OCI-LY1 (cell line): Measurements from ENCODE around the gene AVPR1B.

Source experiments
- H2AFZ ChIP-seq: fragments of 200-600 bp; sonication (generic), shearing (Covaris generic); 2 replicates; pipeline ENCODE4 v1.6.0; 2014; ENCODE audit warnings: antibody characterized with exemption, mild to moderate bottlenecking, low read length
- H3F3A ChIP-seq: fragments of 200-600 bp; sonication (generic), shearing (Covaris generic); 2 replicates; pipeline ENCODE4 v1.6.0; 2014; ENCODE audit warnings: mild to moderate bottlenecking, antibody characterized with exemption, low read length, moderate library complexity; ENCODE audit not compliant: insufficient read depth
- H3K27ac ChIP-seq: fragments of 200-600 bp; sonication (generic); 2 replicates; pipeline ENCODE4 v1.5.1; 2014; ENCODE audit warnings: low read length, mixed run types, mild to moderate bottlenecking, low read depth; ENCODE audit not compliant: poor library complexity, severe bottlenecking
- H3K27me3 ChIP-seq: fragments of 200-600 bp; sonication (generic); 2 replicates; pipeline ENCODE4 v1.6.0; 2014; ENCODE audit warnings: antibody characterized with exemption, mild to moderate bottlenecking, low read length, moderate library complexity; ENCODE audit not compliant: insufficient read depth
- H3K36me3 ChIP-seq: fragments of 200-600 bp; sonication (generic); 2 replicates; pipeline ENCODE4 v1.6.1; 2014; ENCODE audit warnings: mild to moderate bottlenecking, antibody characterized with exemption, low read length, moderate library complexity, mixed read lengths; ENCODE audit not compliant: insufficient read depth
- H3K4me1 ChIP-seq: fragments of 200-600 bp; sonication (generic); 2 replicates; pipeline ENCODE4 v1.5.1; 2014; ENCODE audit warnings: mild to moderate bottlenecking, low read length, moderate library complexity; ENCODE audit not compliant: insufficient read depth, severe bottlenecking
- H3K4me2 ChIP-seq: fragments of 200-600 bp; sonication (generic), shearing (Covaris generic); 2 replicates; pipeline ENCODE4 v1.6.1; 2014; ENCODE audit warnings: low read length
- H3K4me3 ChIP-seq: fragments of 200-600 bp; sonication (generic); 2 replicates; pipeline ENCODE4 v1.5.1; 2014; ENCODE audit warnings: low read length, low read depth, mild to moderate bottlenecking, mixed read lengths; ENCODE audit not compliant: poor library complexity, severe bottlenecking
- H3K79me2 ChIP-seq: fragments of 200-600 bp; shearing (Covaris generic); 2 replicates; pipeline ENCODE4 v1.6.1; 2016; ENCODE audit warnings: mixed run types, low read length, mixed read lengths; ENCODE audit not compliant: insufficient read depth
- H3K9ac ChIP-seq: fragments of 200-600 bp; sonication (generic), shearing (Covaris generic); 2 replicates; pipeline ENCODE4 v1.6.1; 2014; ENCODE audit warnings: mild to moderate bottlenecking, low read length, mixed read lengths
- H3K9me2 ChIP-seq: fragments of 200-600 bp; sonication (generic), shearing (Covaris generic); 2 replicates; pipeline ENCODE4 v1.6.1; 2014; ENCODE audit warnings: low read depth, mild to moderate bottlenecking, low read length, mixed read lengths
- H3K9me3 ChIP-seq: fragments of 200-600 bp; shearing (Covaris generic); 2 replicates; pipeline ENCODE4 v1.6.1; 2014; ENCODE audit warnings: low read length, mixed read lengths
- H4K20me1 ChIP-seq: fragments of 200-600 bp; sonication (generic), shearing (Covaris generic); 2 replicates; pipeline ENCODE4 v1.6.0; 2016; ENCODE audit warnings: mild to moderate bottlenecking, low read length; ENCODE audit not compliant: insufficient read depth
- EZH2 ChIP-seq: fragments of 200-600 bp; sonication (generic), shearing (Covaris generic); IDR thresholded peaks from 2 replicates; pipeline ENCODE4 v1.8.0; 2017; ENCODE audit warnings: borderline replicate concordance, mixed run types, mild to moderate bottlenecking, antibody characterized with exemption, low read length, moderate library complexity, mixed read lengths
- TF ChIP-seq, protein P1 (sequence below): fragments of 200-600 bp; sonication (generic), shearing (Covaris generic); IDR thresholded peaks from 2 replicates; pipeline ENCODE4 v1.5.1; 2017; ENCODE audit warnings: mild to moderate bottlenecking, antibody characterized with exemption, low read length, moderate library complexity, mixed read lengths

Gene AVPR1B

DNA sequence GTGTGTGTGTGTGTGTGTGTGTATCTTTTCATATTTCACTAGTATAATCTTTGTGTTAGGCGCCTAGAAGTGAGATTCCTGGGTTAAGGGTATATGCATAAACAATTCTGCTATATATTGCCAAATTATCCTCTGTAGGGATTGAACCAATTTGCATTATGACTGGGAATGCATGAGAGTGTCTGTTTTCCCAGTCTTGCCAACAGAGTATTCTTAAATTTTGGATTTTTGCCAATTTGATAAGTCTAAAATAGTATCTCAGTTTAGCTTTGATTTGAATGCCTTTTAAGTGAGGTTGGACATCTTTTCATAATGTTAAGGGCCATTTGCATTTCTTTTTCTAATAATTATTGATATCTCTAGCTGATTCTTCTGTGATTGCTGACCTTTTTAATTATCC lies 8.2 kb upstream of the AVPR1B start:
- no peaks in the 10 kb centered on the region for H3K4me1 ChIP-seq

DNA sequence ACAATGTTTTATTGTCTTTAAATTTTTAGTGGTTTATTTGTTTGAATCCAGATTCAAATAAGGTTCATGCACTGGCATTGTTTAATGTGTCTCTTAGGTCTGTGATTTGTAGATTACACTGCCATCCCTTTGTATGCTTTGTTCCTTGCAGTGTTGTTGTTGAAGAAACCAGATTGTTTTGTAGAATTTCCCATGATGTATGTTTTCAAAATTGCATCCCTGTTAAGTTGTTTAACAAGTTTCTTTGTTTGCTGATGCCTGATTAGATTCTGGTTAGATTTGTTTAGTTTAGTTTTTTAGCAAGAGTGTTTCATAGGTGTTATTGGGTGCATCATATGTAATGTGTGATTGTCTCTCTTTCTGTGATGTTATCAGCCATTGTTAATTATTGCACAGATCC lies 5.5 kb upstream of the AVPR1B start:
- no peaks in the 10 kb centered on the region; the same call in 1 of the 2 replicates for H3F3A ChIP-seq
- no peak overlapping the region for H3K27ac ChIP-seq
- H2AFZ ChIP-seq = no peak overlapping the region
- H3K27me3 ChIP-seq = peaks cover 14% of the 10 kb centered on the region; the same call in 1 of the 2 replicates
- no peak overlapping the region for H3K4me2 ChIP-seq
- H4K20me1 ChIP-seq = no peaks in the 10 kb centered on the region
- H3K9me2 ChIP-seq = no peaks in the 10 kb centered on the region
- no peak overlapping the region for H3K9ac ChIP-seq
- TF ChIP-seq, protein P1, sequence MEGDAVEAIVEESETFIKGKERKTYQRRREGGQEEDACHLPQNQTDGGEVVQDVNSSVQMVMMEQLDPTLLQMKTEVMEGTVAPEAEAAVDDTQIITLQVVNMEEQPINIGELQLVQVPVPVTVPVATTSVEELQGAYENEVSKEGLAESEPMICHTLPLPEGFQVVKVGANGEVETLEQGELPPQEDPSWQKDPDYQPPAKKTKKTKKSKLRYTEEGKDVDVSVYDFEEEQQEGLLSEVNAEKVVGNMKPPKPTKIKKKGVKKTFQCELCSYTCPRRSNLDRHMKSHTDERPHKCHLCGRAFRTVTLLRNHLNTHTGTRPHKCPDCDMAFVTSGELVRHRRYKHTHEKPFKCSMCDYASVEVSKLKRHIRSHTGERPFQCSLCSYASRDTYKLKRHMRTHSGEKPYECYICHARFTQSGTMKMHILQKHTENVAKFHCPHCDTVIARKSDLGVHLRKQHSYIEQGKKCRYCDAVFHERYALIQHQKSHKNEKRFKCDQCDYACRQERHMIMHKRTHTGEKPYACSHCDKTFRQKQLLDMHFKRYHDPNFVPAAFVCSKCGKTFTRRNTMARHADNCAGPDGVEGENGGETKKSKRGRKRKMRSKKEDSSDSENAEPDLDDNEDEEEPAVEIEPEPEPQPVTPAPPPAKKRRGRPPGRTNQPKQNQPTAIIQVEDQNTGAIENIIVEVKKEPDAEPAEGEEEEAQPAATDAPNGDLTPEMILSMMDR = no peak
- no peak for TF ChIP-seq EZH2
- H3K4me3 ChIP-seq = no peak overlapping the region
- no peaks in the 10 kb centered on the region; the same call in 1 of the 2 replicates for H3K36me3 ChIP-seq
- H3K4me1 ChIP-seq = peaks cover 3% of the 10 kb centered on the region
- H3K79me2 ChIP-seq = no peaks in the 10 kb centered on the region
- peaks cover 4% of the 10 kb centered on the region for H3K9me3 ChIP-seq

More for the DNA sequence above, 8.2 kb upstream of the AVPR1B start:
- Histone ChIP-seq H2AFZ (no peak overlapping the region), H3F3A (no peaks in the 10 kb centered on the region; the same call in 1 of the 2 replicates), H3K27ac (no peak overlapping the region), H3K4me3 (no peak overlapping the region), H3K9me2 (no peaks in the 10 kb centered on the region), H3K9ac (no peak overlapping the region), H4K20me1 (no peaks in the 10 kb centered on the region), H3K79me2 (no peaks in the 10 kb centered on the region), H3K4me2 (no peak overlapping the region), H3K36me3 (no peaks in the 10 kb centered on the region; the same call in 1 of the 2 replicates), H3K27me3 (peaks cover 20% of the 10 kb centered on the region; the same call in 1 of the 2 replicates), H3K9me3 (peaks cover 4% of the 10 kb centered on the region)
- no peak for TF ChIP-seq EZH2

DNA sequence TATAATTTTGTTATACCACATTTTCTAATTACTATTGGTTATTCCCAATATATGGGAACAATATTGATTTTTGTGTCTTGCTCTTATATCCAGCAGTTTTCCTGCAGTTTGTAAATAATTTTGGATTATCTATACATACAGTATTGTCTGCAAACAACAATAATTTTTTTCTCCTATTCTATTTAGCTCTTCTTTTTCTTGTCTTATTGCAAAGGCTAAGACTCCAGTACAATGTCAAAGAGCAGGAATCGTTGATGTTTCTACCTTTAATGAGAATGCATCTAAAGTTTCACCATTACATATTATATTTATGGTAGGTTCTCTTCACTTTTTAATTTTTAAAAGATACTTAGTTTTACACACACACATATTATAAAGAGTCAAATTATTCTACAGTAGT lies 4.1 kb upstream of the AVPR1B start:
- Histone ChIP-seq H3K79me2 (no peaks in the 10 kb centered on the region), H3K27ac (no peak overlapping the region), H3K9ac (no peak overlapping the region), H3K27me3 (peaks cover 14% of the 10 kb centered on the region; the same call in 1 of the 2 replicates), H3K9me3 (peaks cover 4% of the 10 kb centered on the region), H3K9me2 (no peaks in the 10 kb centered on the region), H4K20me1 (no peaks in the 10 kb centered on the region), H3K4me1 (peaks cover 8% of the 10 kb centered on the region), H3K36me3 (no peaks in the 10 kb centered on the region; the same call in 1 of the 2 replicates), H2AFZ (no peak overlapping the region), H3K4me3 (no peak overlapping the region), H3F3A (no peaks in the 10 kb centered on the region; the same call in 1 of the 2 replicates), H3K4me2 (no peak overlapping the region)
- TF ChIP-seq, protein P1 = no peak
- no peak for TF ChIP-seq EZH2

DNA sequence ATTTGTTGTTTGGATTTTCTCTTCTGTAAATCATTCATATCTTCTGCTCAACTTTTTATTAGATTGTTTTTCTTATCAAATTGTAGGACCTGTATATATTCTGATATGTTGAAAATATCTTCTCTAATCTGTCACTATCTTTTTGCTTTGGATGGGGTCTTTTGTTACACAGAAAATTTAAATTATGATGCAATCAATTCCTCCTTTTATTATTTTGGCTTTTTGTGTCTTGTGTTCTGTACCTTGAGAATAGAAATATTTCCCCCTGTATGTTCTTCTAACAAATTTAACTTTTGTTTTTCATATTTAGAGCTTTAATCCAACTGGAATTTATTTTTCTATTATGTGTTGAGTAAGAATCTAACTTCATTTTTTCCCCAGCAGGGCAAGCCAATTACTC lies 3.2 kb upstream of the AVPR1B start:
- no peak overlapping the region for H2AFZ ChIP-seq
- no peaks in the 10 kb centered on the region for H4K20me1 ChIP-seq
- no peak overlapping the region for H3K9ac ChIP-seq
- H3K79me2 ChIP-seq = no peaks in the 10 kb centered on the region
- no peaks in the 10 kb centered on the region for H3K9me2 ChIP-seq
- peaks cover 4% of the 10 kb centered on the region for H3K9me3 ChIP-seq
- no peaks in the 10 kb centered on the region; the same call in 1 of the 2 replicates for H3K36me3 ChIP-seq
- H3F3A ChIP-seq = no peaks in the 10 kb centered on the region; the same call in 1 of the 2 replicates
- H3K27ac ChIP-seq = no peak overlapping the region
- H3K4me2 ChIP-seq = no peak overlapping the region
- peaks cover 8% of the 10 kb centered on the region for H3K4me1 ChIP-seq
- H3K27me3 ChIP-seq = peaks cover 14% of the 10 kb centered on the region; the same call in 1 of the 2 replicates
- TF ChIP-seq, protein P1 = no peak
- no peak for TF ChIP-seq EZH2
- H3K4me3 ChIP-seq = no peak overlapping the region
